ENCODE results near the gene PLCL1. TPM values are rescaled to one million over a fixed set of nuclear protein-coding genes. Genes with fewer than 3 reads are reported as not detected.

The PLCL1 gene
- total RNA-seq, 1 donor from 2014 or later = 1.2 TPM

GRCh38 chr2:197846128-197846527 is 41.7 kb downstream of the PLCL1 start:
- Mint-ChIP-seq H3K4me3 (ENCODE audit: unreplicated experiment) (no peak overlapping the region), H3K27me3 (ENCODE audit: unreplicated experiment) (peaks cover 20% of the 10 kb centered on the region), H3K27ac (ENCODE audit: unreplicated experiment) (no peak overlapping the region), H3K36me3 (ENCODE audit: unreplicated experiment) (no peaks in the 10 kb centered on the region), H3K9me3 (ENCODE audit: unreplicated experiment) (no peaks in the 10 kb centered on the region), H3K4me1 (ENCODE audit: unreplicated experiment) (peaks cover 9% of the 10 kb centered on the region)
- DNase-seq (ENCODE audit: extremely low spot score, unreplicated experiment) = no peak
- no peak for TF ChIP-seq CTCF (IDR thresholded peaks at IDR 0.05)

GRCh38 chr2:197846777-197847176 is 42.4 kb downstream of the PLCL1 start:
- Mint-ChIP-seq H3K4me1 (ENCODE audit: unreplicated experiment) (peaks cover 9% of the 10 kb centered on the region), H3K4me3 (ENCODE audit: unreplicated experiment) (no peak overlapping the region), H3K27me3 (ENCODE audit: unreplicated experiment) (peaks cover 18% of the 10 kb centered on the region), H3K36me3 (ENCODE audit: unreplicated experiment) (no peaks in the 10 kb centered on the region), H3K9me3 (ENCODE audit: unreplicated experiment) (no peaks in the 10 kb centered on the region), H3K27ac (ENCODE audit: unreplicated experiment) (no peak overlapping the region)
- no peak for DNase-seq (ENCODE audit: extremely low spot score, unreplicated experiment)
- no peak for TF ChIP-seq CTCF (IDR thresholded peaks at IDR 0.05)

- H3K27ac Mint-ChIP-seq (ENCODE audit: unreplicated experiment) = no peak overlapping the region
- no peaks in the 10 kb centered on the region for H3K9me3 Mint-ChIP-seq (ENCODE audit: unreplicated experiment)
- peaks cover 10% of the 10 kb centered on the region for H3K27me3 Mint-ChIP-seq (ENCODE audit: unreplicated experiment)
- no peak overlapping the region for H3K4me3 Mint-ChIP-seq (ENCODE audit: unreplicated experiment)
- no peak for DNase-seq (ENCODE audit: extremely low spot score, unreplicated experiment)
- no peak for TF ChIP-seq CTCF (IDR thresholded peaks at IDR 0.05)
- H3K4me1 Mint-ChIP-seq (ENCODE audit: unreplicated experiment) = peaks cover 9% of the 10 kb centered on the region
- H3K36me3 Mint-ChIP-seq (ENCODE audit: unreplicated experiment) = no peaks in the 10 kb centered on the region
These were observed 43.4 kb downstream of the PLCL1 start for GRCh38 chr2:197847651-197848401.

GRCh38 chr2:197848602-197849001 is 44.2 kb downstream of the PLCL1 start:
- Mint-ChIP-seq H3K27ac (ENCODE audit: unreplicated experiment) (no peak overlapping the region), H3K27me3 (ENCODE audit: unreplicated experiment) (peaks cover 12% of the 10 kb centered on the region), H3K4me3 (ENCODE audit: unreplicated experiment) (no peak overlapping the region), H3K36me3 (ENCODE audit: unreplicated experiment) (no peaks in the 10 kb centered on the region), H3K9me3 (ENCODE audit: unreplicated experiment) (no peaks in the 10 kb centered on the region), H3K4me1 (ENCODE audit: unreplicated experiment) (peaks cover 9% of the 10 kb centered on the region)
- no peak for TF ChIP-seq CTCF (IDR thresholded peaks at IDR 0.05)
- DNase-seq (ENCODE audit: extremely low spot score, unreplicated experiment) = no peak

GRCh38 chr2:197850882-197851450 is 46.6 kb downstream of the PLCL1 start:
- Mint-ChIP-seq H3K36me3 (ENCODE audit: unreplicated experiment) (no peaks in the 10 kb centered on the region), H3K27ac (ENCODE audit: unreplicated experiment) (no peak overlapping the region), H3K9me3 (ENCODE audit: unreplicated experiment) (no peaks in the 10 kb centered on the region), H3K4me1 (ENCODE audit: unreplicated experiment) (peaks cover 9% of the 10 kb centered on the region), H3K4me3 (ENCODE audit: unreplicated experiment) (no peak overlapping the region), H3K27me3 (ENCODE audit: unreplicated experiment) (peaks cover 11% of the 10 kb centered on the region)
- DNase-seq (ENCODE audit: extremely low spot score, unreplicated experiment) = no peak
- no peak for TF ChIP-seq CTCF (IDR thresholded peaks at IDR 0.05)
